Hematopoietic multipotent progenitor cell treated with erythropoietin and hydrocortisone succinate and interleukin-3 and kit ligand, for 17 days (in vitro differentiated cells): ENCODE measurements around the gene RIPOR2.

Source experiments
- DNase-seq: peaks from one replicate; pipeline ENCODE4 v3.0.0-alpha.2; 2015; ENCODE audit warnings: low spot score

RIPOR2 gene

DNA sequence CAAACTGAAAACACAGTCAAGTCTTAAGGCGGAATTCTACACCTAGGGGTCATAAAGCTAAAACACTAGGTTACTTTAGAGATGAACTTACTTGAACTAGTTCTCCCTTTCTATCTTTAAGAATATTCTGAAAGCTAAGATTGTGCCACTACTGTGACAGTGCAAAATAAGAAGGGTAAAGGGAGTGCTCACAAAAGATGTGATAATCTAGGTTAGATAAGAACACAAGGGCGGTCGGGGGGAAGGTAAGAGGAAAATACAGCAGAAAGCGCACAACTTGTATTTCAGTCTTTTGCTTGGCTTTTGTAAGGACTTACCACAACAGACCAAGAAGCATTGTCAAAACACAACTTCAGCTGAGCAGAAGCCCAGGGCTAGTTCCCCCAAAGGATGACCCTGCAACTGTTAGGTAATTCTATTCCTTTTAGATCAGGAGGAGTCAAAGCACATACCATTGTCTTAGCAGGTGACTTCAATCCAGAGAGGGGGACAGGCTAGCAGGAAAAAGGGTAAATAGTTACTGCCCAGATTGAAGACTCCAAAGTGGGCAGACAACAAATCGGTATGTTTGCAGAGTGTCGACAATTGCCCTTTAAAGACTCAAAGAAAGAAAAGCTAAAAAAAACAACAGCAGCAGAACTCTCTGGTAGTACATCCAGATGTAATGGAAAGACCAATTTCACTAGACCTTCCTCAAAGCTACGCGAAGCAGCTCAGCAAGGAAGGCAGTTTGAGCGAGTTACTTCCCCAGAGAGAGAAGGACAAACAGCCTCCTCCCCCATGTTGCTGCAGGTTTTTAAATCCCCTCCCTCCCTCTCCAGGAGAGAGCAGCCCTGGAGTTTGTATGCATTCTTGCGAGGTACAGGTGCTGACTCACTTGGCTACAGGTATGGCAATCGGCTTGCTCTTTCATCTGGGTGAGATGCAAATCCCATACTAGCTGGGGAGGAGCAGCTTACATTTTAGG is 59.0 kb downstream of the RIPOR2 start:
- DNase-seq, result no peak

- no peak for DNase-seq
Measured at GRCh38 chr6:24875534-24875901, 60.2 kb downstream of the RIPOR2 start.

DNA sequence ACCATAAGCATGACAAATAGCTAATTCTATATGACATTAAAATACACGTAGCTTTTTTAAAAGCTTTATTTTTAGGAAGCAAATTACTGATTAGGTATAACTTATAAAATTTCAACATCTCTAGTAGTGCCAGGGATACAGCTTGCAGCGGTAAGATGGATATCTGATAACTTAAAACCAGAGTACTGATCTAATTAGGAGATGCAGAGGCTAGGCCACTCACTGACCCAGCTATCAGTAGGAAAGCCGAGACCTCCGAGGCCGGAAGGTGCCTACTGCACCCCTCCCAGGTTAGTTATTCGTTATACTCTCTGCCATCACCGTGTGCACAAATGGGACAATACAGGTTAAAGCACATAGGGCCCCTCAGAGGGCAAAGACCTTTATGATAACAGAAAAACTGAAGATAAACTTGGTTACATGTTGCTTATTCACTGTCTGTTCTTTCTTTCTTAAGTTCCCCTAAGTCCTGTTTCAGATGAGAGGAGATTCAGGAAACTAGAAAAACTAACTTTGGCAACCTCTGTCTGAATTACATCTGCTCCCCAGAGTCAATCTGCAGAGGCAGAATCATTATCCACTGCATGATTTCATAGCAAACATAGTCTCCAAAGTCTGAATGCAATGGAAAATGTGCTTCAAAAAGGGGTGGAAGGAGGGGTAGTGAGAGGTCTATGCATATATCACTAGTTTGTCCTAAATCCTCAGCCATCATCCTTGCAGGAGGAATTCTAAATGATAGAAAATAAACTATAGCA is 60.8 kb downstream of the RIPOR2 start:
- no peak for DNase-seq

- DNase-seq, result no peak
Measured at GRCh38 chr6:24874128-24874527, 61.6 kb downstream of the RIPOR2 start.

- no peak for DNase-seq
Measured at GRCh38 chr6:24872779-24873178, 63.0 kb downstream of the RIPOR2 start.

DNA sequence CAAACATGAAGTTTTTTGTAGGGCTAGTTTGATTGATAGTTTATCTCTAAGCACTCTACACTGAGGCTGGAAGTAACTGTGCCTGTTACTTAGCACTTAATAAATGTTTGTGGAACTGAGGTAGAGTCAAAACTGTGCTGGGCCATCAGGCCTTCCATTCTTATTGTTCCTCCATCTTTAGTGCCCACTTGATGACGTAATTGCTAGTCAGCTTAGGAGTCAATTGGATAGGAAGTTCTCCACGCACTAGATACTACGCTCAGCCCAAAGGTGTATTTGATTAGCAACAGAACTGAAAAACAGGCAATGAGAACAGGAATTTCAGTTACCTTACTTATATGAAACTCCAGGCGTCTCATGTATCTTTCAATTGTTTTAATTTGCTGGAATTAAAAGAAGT is 67.0 kb downstream of the RIPOR2 start:
- DNase-seq, result no peak

GRCh38 chr6:24867104-24867703 is 68.6 kb downstream of the RIPOR2 start:
- DNase-seq, result no peak

DNA sequence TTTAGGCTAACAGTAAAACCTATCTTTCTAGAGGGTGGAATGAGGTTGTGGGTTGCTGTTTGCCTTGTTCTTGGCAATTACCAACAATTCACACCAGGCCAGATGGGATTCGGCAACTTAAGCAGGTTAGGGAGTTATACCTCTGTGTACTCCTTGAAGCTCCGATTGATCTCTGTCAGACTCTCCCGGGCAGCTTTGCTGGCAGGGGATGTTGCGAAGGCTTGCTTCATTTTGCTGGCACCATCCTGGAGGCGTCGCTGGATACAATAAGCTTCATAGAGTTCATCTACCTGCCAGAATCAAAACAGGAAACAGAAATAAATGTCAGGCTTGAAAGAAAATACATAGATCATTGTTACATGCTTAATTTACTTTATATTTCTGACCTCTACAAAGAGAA is 70.6 kb downstream of the RIPOR2 start:
- DNase-seq, result no peak

- DNase-seq, result no peak
Measured at GRCh38 chr6:24864343-24864742, 71.4 kb downstream of the RIPOR2 start.

- no peak for DNase-seq
Measured at GRCh38 chr6:24861934-24862333, 73.8 kb downstream of the RIPOR2 start.

DNA sequence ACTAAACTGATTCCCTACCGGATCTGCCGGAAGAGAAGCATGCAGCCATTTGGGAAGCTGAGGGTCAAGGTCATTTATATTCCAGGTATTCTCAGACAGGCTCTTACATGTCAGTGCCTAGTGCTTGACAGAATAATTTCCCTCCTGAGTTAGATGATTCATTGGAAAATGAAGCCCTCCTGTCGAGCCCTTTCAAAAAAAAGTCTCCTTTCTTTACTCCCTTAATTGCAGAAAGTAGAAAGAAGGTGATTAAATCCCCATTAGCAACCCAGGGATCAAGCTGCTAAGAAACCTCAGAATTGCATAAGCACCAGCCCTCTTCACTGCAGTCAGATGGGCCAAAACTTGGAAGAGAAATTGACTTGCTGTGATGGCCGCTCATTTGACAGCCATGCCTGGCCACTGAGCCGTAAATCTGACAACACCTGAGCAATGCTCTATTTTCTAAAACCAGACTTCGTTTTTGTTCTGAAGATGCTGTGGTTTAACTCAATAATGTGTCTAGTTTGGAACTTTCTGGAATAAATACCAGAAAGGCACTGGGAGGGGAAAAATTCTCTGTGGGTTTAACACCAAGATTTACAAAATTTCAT is 76.1 kb downstream of the RIPOR2 start:
- no peak for DNase-seq

- no peak for DNase-seq
Measured at GRCh38 chr6:24859132-24859531, 76.6 kb downstream of the RIPOR2 start.

DNA sequence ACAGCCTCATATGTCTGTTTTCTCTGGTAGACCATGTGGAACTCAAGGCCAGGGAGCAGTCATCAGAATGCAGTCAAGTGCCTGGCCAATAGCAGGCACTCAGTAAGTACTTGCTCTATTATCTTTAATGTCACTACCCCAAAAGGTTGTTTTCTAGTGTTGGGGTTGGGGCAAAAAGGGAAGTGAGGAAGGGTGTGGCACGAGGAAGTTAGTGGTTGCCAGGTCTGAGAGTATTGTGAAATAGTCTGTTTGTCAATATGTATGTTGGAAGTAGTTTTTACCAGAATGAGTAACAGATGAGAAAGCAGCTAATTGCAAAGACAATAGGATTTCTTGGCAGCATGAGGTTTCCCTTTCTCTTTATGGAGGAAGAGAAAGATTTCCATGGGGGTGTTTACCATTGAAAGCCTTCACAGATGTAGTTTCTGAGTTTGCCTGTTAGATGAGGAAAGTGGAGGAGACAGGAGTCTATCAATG is 77.5 kb downstream of the RIPOR2 start:
- no peak for DNase-seq

- DNase-seq, result no peak
Measured at GRCh38 chr6:24856901-24857670, 78.7 kb downstream of the RIPOR2 start.

GRCh38 chr6:24856246-24856599 is 79.5 kb downstream of the RIPOR2 start:
- DNase-seq, result no peak

GRCh38 chr6:24855395-24856245 is 80.1 kb downstream of the RIPOR2 start:
- peak; percentile 62 for DNase-seq

DNA sequence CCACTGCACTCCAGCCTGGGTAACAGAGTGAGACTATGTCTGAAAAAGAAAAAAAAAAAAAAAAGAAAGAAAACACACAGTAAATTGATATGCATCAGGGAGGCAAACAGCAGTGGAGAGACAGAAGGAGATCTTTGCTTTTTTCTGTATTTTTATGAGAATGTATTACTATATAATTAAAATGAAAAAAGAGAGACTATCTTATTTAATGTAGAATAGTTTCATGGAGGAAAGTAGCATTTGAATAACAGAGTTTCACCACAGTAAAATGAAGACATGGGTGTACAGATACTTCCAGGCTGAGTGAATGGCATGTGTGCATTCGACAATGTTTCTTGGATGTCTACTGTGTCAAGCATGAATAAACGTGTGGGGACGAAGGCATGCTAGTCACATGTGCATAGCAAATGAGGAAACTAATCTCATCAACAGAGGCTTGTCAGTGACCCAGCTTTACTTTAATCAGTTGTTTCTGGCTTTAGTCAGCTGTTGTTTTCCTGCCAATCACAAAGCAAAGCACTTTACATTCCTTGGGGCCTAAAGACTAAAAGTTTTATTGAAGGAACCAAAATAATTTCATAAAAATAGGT is 81.6 kb downstream of the RIPOR2 start:
- no peak for DNase-seq

GRCh38 chr6:24851086-24851485 is 84.7 kb downstream of the RIPOR2 start:
- no peak for DNase-seq

DNA sequence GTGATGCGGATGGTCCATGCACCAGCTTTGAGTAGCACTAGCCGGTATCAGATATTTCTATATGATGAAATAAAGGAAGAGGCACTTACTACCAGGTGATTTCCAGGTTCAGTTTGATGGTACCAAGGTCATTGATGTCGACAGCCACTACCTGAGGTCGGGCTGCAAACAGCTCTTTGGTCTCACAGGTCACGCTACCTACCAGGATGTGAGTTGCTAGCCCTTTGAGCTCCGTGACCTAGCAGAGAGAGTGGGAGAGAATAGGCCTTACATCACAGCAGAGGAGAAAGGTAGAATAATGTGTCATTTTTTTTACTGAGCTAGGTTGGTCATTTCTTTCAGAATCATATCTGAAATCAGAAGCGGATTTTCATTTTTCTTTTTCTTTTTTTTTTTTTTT is 86.0 kb downstream of the RIPOR2 start:
- no peak for DNase-seq

- no peak for DNase-seq
Measured at GRCh38 chr6:24848461-24848860, 87.3 kb downstream of the RIPOR2 start.
